PC-3 (cell line): ENCODE measurements around the gene ERAL1.

Source experiments
- EZH2phosphoT487 ChIP-seq: fragments of 300-600 bp; sonication (generic); IDR thresholded peaks from 2 replicates; pipeline ENCODE4 v1.6.1; 2018; ENCODE audit warnings: mild to moderate bottlenecking, antibody characterized with exemption, low read length, borderline replicate concordance
- TF ChIP-seq, protein P1 (sequence below): fragments of 300-600 bp; sonication (generic); conservative IDR thresholded peaks from 2 replicates; pipeline ENCODE4 v1.5.1; 2017; ENCODE audit warnings: antibody characterized with exemption, low read depth, mild to moderate bottlenecking, low read length

GRCh38 chr17:28897769-28898526 lies 43.1 kb downstream of the ERAL1 start:
- TF ChIP-seq EZH2phosphoT487, result no peak
- TF ChIP-seq, protein P1, sequence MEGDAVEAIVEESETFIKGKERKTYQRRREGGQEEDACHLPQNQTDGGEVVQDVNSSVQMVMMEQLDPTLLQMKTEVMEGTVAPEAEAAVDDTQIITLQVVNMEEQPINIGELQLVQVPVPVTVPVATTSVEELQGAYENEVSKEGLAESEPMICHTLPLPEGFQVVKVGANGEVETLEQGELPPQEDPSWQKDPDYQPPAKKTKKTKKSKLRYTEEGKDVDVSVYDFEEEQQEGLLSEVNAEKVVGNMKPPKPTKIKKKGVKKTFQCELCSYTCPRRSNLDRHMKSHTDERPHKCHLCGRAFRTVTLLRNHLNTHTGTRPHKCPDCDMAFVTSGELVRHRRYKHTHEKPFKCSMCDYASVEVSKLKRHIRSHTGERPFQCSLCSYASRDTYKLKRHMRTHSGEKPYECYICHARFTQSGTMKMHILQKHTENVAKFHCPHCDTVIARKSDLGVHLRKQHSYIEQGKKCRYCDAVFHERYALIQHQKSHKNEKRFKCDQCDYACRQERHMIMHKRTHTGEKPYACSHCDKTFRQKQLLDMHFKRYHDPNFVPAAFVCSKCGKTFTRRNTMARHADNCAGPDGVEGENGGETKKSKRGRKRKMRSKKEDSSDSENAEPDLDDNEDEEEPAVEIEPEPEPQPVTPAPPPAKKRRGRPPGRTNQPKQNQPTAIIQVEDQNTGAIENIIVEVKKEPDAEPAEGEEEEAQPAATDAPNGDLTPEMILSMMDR, result no peak; the same call in 1 of the 2 replicates
